K562 (cell line): ENCODE data around the gene IFT27.

Source experiments
- FOXA1 ChIP-seq: fragments of 450-650 bp; IDR thresholded peaks from 2 replicates; pipeline ENCODE4 v1.6.1; 2016; ENCODE audit warnings: mild to moderate bottlenecking, borderline replicate concordance
- MAX ChIP-seq: sonication (generic); formaldehyde crosslinking; IDR thresholded peaks from 2 replicates; pipeline ENCODE4 v1.9.0; 2022; ENCODE audit warnings: mild to moderate bottlenecking, missing genetic modification reagents
- NBN ChIP-seq: fragments of 450-650 bp; IDR thresholded peaks from 2 replicates; pipeline ENCODE4 v1.6.1; 2016; ENCODE audit warnings: low read depth, mild to moderate bottlenecking
- NFRKB ChIP-seq: fragments of 450-650 bp; IDR thresholded peaks from 2 replicates; pipeline ENCODE4 v1.6.1; 2016; ENCODE audit warnings: low read depth
- POLR2A ChIP-seq: fragments of 450-650 bp; conservative IDR thresholded peaks from 2 replicates; pipeline ENCODE4 v1.6.1; 2016
- RBBP5 ChIP-seq: fragments of 200-600 bp; sonication (generic); IDR thresholded peaks from 2 replicates; pipeline ENCODE4 v1.6.1; 2012; ENCODE audit warnings: borderline replicate concordance, mild to moderate bottlenecking, low read length, control low read depth, inconsistent platforms; ENCODE audit not compliant: insufficient read depth, poor library complexity, severe bottlenecking
- ZNF121 ChIP-seq: sonication (generic); formaldehyde crosslinking; conservative IDR thresholded peaks from 2 replicates; pipeline ENCODE4 v1.8.0; 2022; ENCODE audit warnings: missing genetic modification reagents
- ZNF217 ChIP-seq: sonication (generic); formaldehyde crosslinking; IDR thresholded peaks from 2 replicates; pipeline ENCODE4 v1.8.0; 2022; ENCODE audit warnings: mild to moderate bottlenecking, missing genetic modification reagents
- TF ChIP-seq, protein P1 (sequence below), 3 experiments: IDR thresholded peaks in 2 of 3; conservative IDR thresholded peaks in 1 of 3; 2 replicates each; pipeline ENCODE4 v1.5.1; 2011 to 2012; ENCODE audit warnings: low read length in 3 of 3, mild to moderate bottlenecking in 3 of 3, control low read depth in 2 of 3, improper control_type of control experiment in 1 of 3, inconsistent platforms in 1 of 3, low read depth in 1 of 3, mixed read lengths in 1 of 3, moderate library complexity in 1 of 3; ENCODE audit not compliant: insufficient read depth in 2 of 3

GRCh38 chr22:36744413-36744765, 31.5 kb downstream of the IFT27 start:
- TF ChIP-seq NBN (no peak), FOXA1 (no peak), ZNF121 (no peak), ZNF217 (CRISPR knock-in tag) (no peak), NFRKB (no peak), MAX (no peak), POLR2A (no peak), RBBP5 (no peak)
- TF ChIP-seq, protein P1, sequence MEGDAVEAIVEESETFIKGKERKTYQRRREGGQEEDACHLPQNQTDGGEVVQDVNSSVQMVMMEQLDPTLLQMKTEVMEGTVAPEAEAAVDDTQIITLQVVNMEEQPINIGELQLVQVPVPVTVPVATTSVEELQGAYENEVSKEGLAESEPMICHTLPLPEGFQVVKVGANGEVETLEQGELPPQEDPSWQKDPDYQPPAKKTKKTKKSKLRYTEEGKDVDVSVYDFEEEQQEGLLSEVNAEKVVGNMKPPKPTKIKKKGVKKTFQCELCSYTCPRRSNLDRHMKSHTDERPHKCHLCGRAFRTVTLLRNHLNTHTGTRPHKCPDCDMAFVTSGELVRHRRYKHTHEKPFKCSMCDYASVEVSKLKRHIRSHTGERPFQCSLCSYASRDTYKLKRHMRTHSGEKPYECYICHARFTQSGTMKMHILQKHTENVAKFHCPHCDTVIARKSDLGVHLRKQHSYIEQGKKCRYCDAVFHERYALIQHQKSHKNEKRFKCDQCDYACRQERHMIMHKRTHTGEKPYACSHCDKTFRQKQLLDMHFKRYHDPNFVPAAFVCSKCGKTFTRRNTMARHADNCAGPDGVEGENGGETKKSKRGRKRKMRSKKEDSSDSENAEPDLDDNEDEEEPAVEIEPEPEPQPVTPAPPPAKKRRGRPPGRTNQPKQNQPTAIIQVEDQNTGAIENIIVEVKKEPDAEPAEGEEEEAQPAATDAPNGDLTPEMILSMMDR (IDR thresholded peaks at IDR 0.05 in 2 of 3, conservative IDR thresholded peaks at IDR 0.05 in 1 of 3; ENCODE audit: insufficient read depth in 2 of 3, low read depth in 1 of 3, low read length in 3 of 3): no peak
